Karpas-422 (cell line): ENCODE measurements around the gene CLCF1. TPM values are rescaled to one million over a fixed set of nuclear protein-coding genes. Genes with fewer than 3 reads are reported as not detected.
"Not testable (repeated sequence)": the region's sequence is repeated elsewhere in the genome, so short reads cannot be mapped to it uniquely, and the experiment has no call there.

Experiments used
- DNase-seq: peaks from one replicate; pipeline ENCODE4 v3.0.0-alpha.2; 2015
- H2AFZ ChIP-seq: fragments of 200-600 bp; sonication (generic); 2 replicates; pipeline ENCODE4 v1.6.1; 2014; ENCODE audit warnings: antibody characterized with exemption, low read length, mixed read lengths
- H3K27ac ChIP-seq: fragments of 200-600 bp; sonication (generic); 2 replicates; pipeline ENCODE4 v1.5.1; 2014; ENCODE audit warnings: mild to moderate bottlenecking, low read length, moderate library complexity
- H3K27me3 ChIP-seq: fragments of 200-600 bp; sonication (generic); 2 replicates; pipeline ENCODE4 v1.6.1; 2014; ENCODE audit warnings: low read length, mixed read lengths
- H3K36me3 ChIP-seq: fragments of 200-600 bp; sonication (generic); 2 replicates; pipeline ENCODE4 v1.6.1; 2014; ENCODE audit warnings: low read length, mixed read lengths; ENCODE audit not compliant: insufficient read depth
- H3K4me1 ChIP-seq: fragments of 200-600 bp; sonication (generic); 2 replicates; pipeline ENCODE4 v1.6.1; 2014; ENCODE audit warnings: mild to moderate bottlenecking, low read length, mixed read lengths
- H3K4me2 ChIP-seq: fragments of 200-600 bp; sonication (generic); 2 replicates; pipeline ENCODE4 v1.6.1; 2014; ENCODE audit warnings: low read length, low read depth, mild to moderate bottlenecking; ENCODE audit not compliant: poor library complexity, severe bottlenecking
- H3K4me3 ChIP-seq: fragments of 200-600 bp; sonication (generic); 2 replicates; pipeline ENCODE4 v1.5.1; 2014; ENCODE audit warnings: mild to moderate bottlenecking, antibody characterized with exemption, low read length, mixed read lengths
- H3K79me2 ChIP-seq: fragments of 200-600 bp; sonication (generic); 2 replicates; pipeline ENCODE4 v1.6.1; 2014; ENCODE audit warnings: mild to moderate bottlenecking, low read length, mixed read lengths
- H3K9ac ChIP-seq: fragments of 200-600 bp; sonication (generic); 2 replicates; pipeline ENCODE4 v1.6.0; 2014; ENCODE audit warnings: low read length
- H3K9me2 ChIP-seq: fragments of 200-600 bp; sonication (generic), shearing (Covaris generic); replicated peaks from 2 replicates; pipeline ENCODE4 v1.6.0; 2014; ENCODE audit warnings: mild to moderate bottlenecking, low read length, moderate library complexity; ENCODE audit not compliant: insufficient read depth
- H3K9me3 ChIP-seq: fragments of 300-700, 200-600 bp; sonication (generic); 2 replicates; pipeline ENCODE4 v1.6.1; 2014; ENCODE audit warnings: low read length, mixed read lengths
- H4K20me1 ChIP-seq: fragments of 200-600 bp; sonication (generic); 2 replicates; pipeline ENCODE4 v1.6.1; 2014; ENCODE audit warnings: mild to moderate bottlenecking, antibody characterized with exemption, low read length, low read depth; ENCODE audit not compliant: insufficient read depth
- total RNA-seq: library from RNA; depleted of rRNA; stranded (reverse); fragments of >200 nt; shearing (Covaris generic); gene quantifications from 2 replicates; pipeline ENCODE4 v1.2.3, GENCODE V29; 2014; ENCODE audit warnings: low replicate concordance

CLCF1 gene
- total RNA-seq, 1 experiment from 2014 or later, result 6.4 TPM

GRCh38 chr11:67332081-67332691 is 41.2 kb downstream of the CLCF1 start:
- Histone ChIP-seq H3K27ac (no peak overlapping the region), H3K4me2 (no peak overlapping the region), H4K20me1 (no peaks in the 10 kb centered on the region), H3K4me1 (no peaks in the 10 kb centered on the region), H3K36me3 (no peaks in the 10 kb centered on the region), H3K4me3 (no peak overlapping the region), H2AFZ (no peak overlapping the region), H3K79me2 (no peaks in the 10 kb centered on the region), H3K27me3 (no peaks in the 10 kb centered on the region), H3K9ac (no peak overlapping the region), H3K9me3 (no peaks in the 10 kb centered on the region), H3K9me2 (no peaks in the 10 kb centered on the region)
- DNase-seq, result no peak

- H3K4me1 ChIP-seq, result peaks cover 10% of the 10 kb centered on the region
- no peak overlapping the region for H3K27ac ChIP-seq
- H2AFZ ChIP-seq, result no peak overlapping the region
- no peak overlapping the region for H3K4me2 ChIP-seq
- H3K36me3 ChIP-seq, result no peaks in the 10 kb centered on the region
- H3K9me3 ChIP-seq, result no peaks in the 10 kb centered on the region
- no peaks in the 10 kb centered on the region for H3K27me3 ChIP-seq
- no peaks in the 10 kb centered on the region for H3K9me2 ChIP-seq
- no peak overlapping the region for H3K4me3 ChIP-seq
- H3K9ac ChIP-seq, result no peak overlapping the region
- no peaks in the 10 kb centered on the region for H4K20me1 ChIP-seq
- H3K79me2 ChIP-seq, result no peaks in the 10 kb centered on the region
- DNase-seq, result no peak
These were observed 49.9 kb downstream of the CLCF1 start for GRCh38 chr11:67323526-67323925.

GRCh38 chr11:67322049-67322448 is 51.3 kb downstream of the CLCF1 start:
- no peak for DNase-seq
- H3K9ac ChIP-seq, result no peak overlapping the region
- H3K4me1 ChIP-seq, result peaks cover 18% of the 10 kb centered on the region
- H3K79me2 ChIP-seq, result no peaks in the 10 kb centered on the region
- no peak overlapping the region for H2AFZ ChIP-seq
- no peaks in the 10 kb centered on the region for H3K36me3 ChIP-seq
- no peaks in the 10 kb centered on the region for H4K20me1 ChIP-seq
- H3K9me2 ChIP-seq, result no peaks in the 10 kb centered on the region
- no peak overlapping the region for H3K27ac ChIP-seq
- H3K4me2 ChIP-seq, result no peak overlapping the region
- H3K27me3 ChIP-seq, result no peaks in the 10 kb centered on the region
- no peaks in the 10 kb centered on the region for H3K9me3 ChIP-seq
- no peak overlapping the region for H3K4me3 ChIP-seq

GRCh38 chr11:67321313-67321871 is 52.0 kb downstream of the CLCF1 start:
- Histone ChIP-seq H3K27ac (no peak overlapping the region), H3K9me2 (no peaks in the 10 kb centered on the region), H3K4me3 (no peak overlapping the region), H3K9ac (no peak overlapping the region), H2AFZ (no peak overlapping the region), H3K4me2 (no peak overlapping the region), H3K4me1 (peaks cover 22% of the 10 kb centered on the region), H3K9me3 (no peaks in the 10 kb centered on the region), H3K27me3 (no peaks in the 10 kb centered on the region), H3K79me2 (no peaks in the 10 kb centered on the region), H3K36me3 (no peaks in the 10 kb centered on the region), H4K20me1 (no peaks in the 10 kb centered on the region)
- DNase-seq, result no peak

- no peak overlapping the region for H3K4me2 ChIP-seq
- no peaks in the 10 kb centered on the region for H4K20me1 ChIP-seq
- no peaks in the 10 kb centered on the region for H3K79me2 ChIP-seq
- H3K27me3 ChIP-seq, result no peaks in the 10 kb centered on the region
- no peaks in the 10 kb centered on the region for H3K9me2 ChIP-seq
- H3K9me3 ChIP-seq, result no peaks in the 10 kb centered on the region
- H3K27ac ChIP-seq, result no peak overlapping the region
- no peak overlapping the region for H3K9ac ChIP-seq
- no peaks in the 10 kb centered on the region for H3K36me3 ChIP-seq
- no peak for DNase-seq
- H2AFZ ChIP-seq, result no peak overlapping the region
- peaks cover 25% of the 10 kb centered on the region for H3K4me1 ChIP-seq
- H3K4me3 ChIP-seq, result no peak overlapping the region
These were observed 52.7 kb downstream of the CLCF1 start for GRCh38 chr11:67320691-67321090.

- no peak overlapping the region for H3K4me2 ChIP-seq
- H3K9me3 ChIP-seq, result no peaks in the 10 kb centered on the region
- peaks cover 25% of the 10 kb centered on the region for H3K4me1 ChIP-seq
- no peaks in the 10 kb centered on the region for H3K9me2 ChIP-seq
- no peak overlapping the region for H3K9ac ChIP-seq
- no peaks in the 10 kb centered on the region for H3K27me3 ChIP-seq
- no peaks in the 10 kb centered on the region for H3K79me2 ChIP-seq
- DNase-seq, result no peak
- H4K20me1 ChIP-seq, result no peaks in the 10 kb centered on the region
- no peak overlapping the region for H3K27ac ChIP-seq
- no peaks in the 10 kb centered on the region for H3K36me3 ChIP-seq
- no peak overlapping the region for H3K4me3 ChIP-seq
- H2AFZ ChIP-seq, result no peak overlapping the region
These were observed 53.4 kb downstream of the CLCF1 start for GRCh38 chr11:67320011-67320410.

GRCh38 chr11:67318876-67319275 is 54.5 kb downstream of the CLCF1 start:
- not testable (repeated sequence) for H4K20me1 ChIP-seq, H3K4me3 ChIP-seq, H3K27ac ChIP-seq, H3K27me3 ChIP-seq, H3K9ac ChIP-seq, H3K9me3 ChIP-seq, H3K79me2 ChIP-seq, H3K36me3 ChIP-seq, H2AFZ ChIP-seq, DNase-seq, H3K9me2 ChIP-seq
- peak overlapping the region; percentile 85 for H3K4me2 ChIP-seq
- peaks cover 25% of the 10 kb centered on the region for H3K4me1 ChIP-seq

- Histone ChIP-seq H3K36me3 (no peaks in the 10 kb centered on the region), H3K79me2 (no peaks in the 10 kb centered on the region), H2AFZ (peak overlapping the region; percentile 91), H3K4me3 (peak overlapping the region; percentile 71), H3K9me3 (no peaks in the 10 kb centered on the region), H3K9ac (peak overlapping the region; percentile 76), H3K4me2 (peak overlapping the region; percentile 85), H3K27me3 (no peaks in the 10 kb centered on the region), H3K27ac (no peak overlapping the region), H3K4me1 (peaks cover 25% of the 10 kb centered on the region), H4K20me1 (no peaks in the 10 kb centered on the region), H3K9me2 (no peaks in the 10 kb centered on the region)
- DNase-seq, result peak; percentile 61
These were observed 55.4 kb downstream of the CLCF1 start for GRCh38 chr11:67317888-67318555.
